CD4-positive, alpha-beta T cell treated with Interleukin-21 for 1 hour (primary cell): Measurements from ENCODE around the gene PTPRJ.

Experiments used
- DNase-seq: peaks from one replicate; pipeline ENCODE4 v3.0.0-alpha.2; 2020

Gene PTPRJ

GRCh38 chr11:48074425-48075181 lies 94.2 kb downstream of the PTPRJ start:
- no peak for DNase-seq

DNA sequence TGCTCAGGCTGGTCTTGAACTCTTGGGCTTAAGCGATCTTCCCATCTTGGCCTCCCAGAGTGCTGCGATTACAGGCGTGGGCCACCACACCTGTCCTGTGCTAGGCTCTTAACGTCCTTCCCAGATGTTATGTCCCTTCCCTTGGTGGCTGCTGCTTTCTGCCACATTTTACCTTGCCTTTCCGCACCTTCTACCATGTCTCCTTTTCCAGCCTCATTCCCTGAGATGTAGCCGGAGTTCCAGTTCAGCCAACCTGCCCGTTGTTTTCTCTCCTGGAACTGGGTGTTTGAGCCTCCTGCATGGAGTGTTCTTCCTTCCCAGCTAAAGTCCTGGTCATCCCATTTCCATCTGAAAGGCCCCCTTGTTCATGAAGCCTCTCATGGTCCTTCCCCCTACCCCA lies 95.3 kb downstream of the PTPRJ start:
- no peak for DNase-seq

GRCh38 chr11:48077251-48077650 lies 96.9 kb downstream of the PTPRJ start:
- DNase-seq = no peak

DNA sequence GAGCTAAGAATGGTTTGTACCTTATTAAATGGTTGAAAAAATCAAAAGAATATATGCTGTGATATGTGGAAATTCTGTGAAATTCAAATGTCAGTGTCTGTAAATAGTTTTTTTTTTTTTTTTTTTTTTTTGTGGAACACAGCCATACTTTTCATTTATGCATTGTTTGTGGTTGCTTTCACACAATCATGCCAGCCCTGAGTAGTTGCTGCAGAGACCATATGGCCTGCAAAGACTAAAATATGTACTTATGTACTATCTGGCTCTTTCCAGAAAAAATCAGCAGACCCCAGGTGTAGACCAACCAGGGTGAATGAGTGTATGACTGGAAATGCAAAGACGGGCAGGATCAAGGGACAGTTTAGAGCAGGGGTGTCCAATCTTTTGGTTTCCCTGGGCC lies 98.3 kb downstream of the PTPRJ start:
- no peak for DNase-seq

DNA sequence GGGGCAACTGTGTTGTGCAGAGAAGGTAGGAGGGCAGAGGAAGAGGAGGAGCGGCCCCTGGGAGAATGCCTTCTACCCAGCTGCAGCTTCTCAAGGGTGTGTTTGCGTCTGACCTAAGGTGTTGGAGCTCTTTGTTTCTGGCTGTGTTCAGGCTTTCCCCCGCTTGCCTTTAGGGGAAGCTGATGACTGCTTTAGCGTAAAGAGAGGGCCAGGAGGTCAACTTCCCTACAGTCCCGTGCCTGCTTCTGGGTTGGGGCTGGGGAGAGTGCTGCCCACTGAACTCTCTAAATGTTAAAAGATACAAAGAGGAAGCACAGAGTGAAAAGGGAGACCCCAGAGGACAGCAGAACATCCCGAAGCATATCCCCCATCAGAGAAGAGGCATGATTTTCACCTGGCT lies 99.2 kb downstream of the PTPRJ start:
- DNase-seq = no peak

GRCh38 chr11:48080301-48080861 lies 100.0 kb downstream of the PTPRJ start:
- no peak for DNase-seq

GRCh38 chr11:48081151-48082010 lies 101.0 kb downstream of the PTPRJ start:
- no peak for DNase-seq

DNA sequence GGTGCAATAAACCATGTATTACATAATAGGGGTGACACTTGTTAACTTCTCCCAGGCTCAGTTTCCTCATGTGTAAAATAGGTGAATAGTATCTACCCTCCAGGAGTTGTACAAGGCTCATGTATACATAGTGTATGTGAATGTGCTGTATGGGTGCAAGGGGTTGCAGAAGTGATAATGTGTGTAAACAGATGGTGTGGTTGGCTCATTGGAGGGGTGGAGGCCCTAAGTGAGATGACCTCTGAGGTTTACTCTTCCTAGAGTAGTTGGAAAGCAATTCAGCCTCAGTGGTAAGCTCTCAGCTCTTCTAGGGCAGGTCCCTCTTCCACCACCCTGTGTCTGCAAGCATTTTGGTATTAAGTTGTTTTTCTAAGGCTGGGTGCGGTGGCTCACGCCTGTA lies 102.4 kb downstream of the PTPRJ start:
- no peak for DNase-seq

GRCh38 chr11:48083421-48083820 lies 103.1 kb downstream of the PTPRJ start:
- DNase-seq = no peak

DNA sequence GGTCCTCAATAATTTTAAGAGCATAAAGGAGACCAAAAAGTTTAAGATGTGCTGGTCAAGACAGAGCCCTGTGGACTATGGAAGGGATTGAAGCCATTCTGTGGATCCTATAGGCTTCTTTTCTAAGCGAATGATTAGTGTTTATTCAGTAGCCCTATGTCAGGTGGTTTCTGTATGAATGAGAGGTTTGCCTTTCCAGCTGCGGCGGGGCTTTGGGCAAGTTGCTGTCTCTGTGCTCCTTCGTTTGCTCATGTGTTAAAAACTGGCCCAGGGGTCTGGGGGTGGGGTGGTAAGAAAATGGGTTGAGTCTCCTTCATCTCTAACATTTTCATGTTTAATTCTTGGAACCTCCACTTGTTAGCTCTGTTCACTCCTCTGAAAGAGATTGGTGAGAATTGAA lies 105.3 kb downstream of the PTPRJ start:
- no peak for DNase-seq

DNA sequence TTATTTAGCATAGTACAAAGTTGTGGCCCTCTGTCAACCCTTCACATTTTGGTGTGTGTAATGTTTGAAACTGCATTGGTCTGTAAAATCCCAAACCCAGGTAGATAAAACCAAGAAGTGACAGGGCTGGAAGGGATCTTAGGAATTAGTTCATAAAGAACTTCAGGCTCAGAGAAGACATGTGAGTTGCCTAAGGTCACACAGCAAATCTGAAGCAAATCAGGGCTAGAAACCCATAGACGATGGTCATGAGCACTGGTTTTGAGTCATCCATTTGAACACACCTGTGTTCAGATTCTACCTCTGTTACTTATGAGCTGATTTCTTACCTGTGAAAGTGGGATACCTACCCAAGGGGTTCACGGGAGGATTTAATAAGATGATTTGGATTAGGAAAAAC lies 107.1 kb downstream of the PTPRJ start:
- DNase-seq = no peak

DNA sequence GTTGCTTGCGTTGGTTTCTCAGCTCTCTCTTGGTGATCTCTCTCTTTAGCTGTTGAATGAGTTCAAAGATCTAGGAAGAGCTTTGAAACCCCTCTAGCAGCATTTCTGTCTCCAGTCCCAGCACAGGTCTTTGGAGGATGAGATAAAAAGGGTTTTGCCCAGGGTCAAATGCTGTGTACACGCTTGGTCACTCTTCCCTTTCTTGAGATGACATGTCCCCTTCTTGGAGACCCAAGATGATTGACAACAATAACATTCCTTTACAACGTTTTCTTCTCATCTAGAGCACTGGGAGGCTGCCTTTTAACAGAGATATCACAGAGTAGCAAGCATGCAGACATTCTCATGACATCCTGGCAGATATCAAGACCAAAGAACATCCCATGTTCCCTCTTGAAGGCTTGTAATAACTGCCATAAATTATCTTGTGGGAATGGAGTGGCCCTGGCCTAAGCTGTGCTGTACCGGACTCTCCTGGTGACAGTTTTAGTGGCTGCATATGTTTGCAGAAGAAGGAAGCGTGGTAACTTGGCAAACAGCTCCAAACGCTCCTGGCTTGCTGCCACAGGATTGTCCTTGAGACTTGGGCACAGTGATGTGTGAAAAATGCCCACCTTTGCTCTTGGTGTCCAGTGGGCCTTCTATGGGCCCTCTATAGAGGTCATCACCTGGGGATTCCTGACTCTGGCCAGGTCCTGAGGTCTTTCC lies 107.8 kb downstream of the PTPRJ start:
- no peak for DNase-seq

GRCh38 chr11:48088682-48089050 lies 108.3 kb downstream of the PTPRJ start:
- no peak for DNase-seq

- no peak for DNase-seq
Measured at GRCh38 chr11:48090174-48090573, 109.8 kb downstream of the PTPRJ start.

- DNase-seq = no peak
Measured at GRCh38 chr11:48091426-48092102, 111.2 kb downstream of the PTPRJ start.

GRCh38 chr11:48093323-48093722 lies 113.0 kb downstream of the PTPRJ start:
- DNase-seq = no peak

GRCh38 chr11:48093795-48094642 lies 113.7 kb downstream of the PTPRJ start:
- peak; percentile 13 for DNase-seq

GRCh38 chr11:48094643-48095339 lies 114.4 kb downstream of the PTPRJ start:
- DNase-seq = no peak

DNA sequence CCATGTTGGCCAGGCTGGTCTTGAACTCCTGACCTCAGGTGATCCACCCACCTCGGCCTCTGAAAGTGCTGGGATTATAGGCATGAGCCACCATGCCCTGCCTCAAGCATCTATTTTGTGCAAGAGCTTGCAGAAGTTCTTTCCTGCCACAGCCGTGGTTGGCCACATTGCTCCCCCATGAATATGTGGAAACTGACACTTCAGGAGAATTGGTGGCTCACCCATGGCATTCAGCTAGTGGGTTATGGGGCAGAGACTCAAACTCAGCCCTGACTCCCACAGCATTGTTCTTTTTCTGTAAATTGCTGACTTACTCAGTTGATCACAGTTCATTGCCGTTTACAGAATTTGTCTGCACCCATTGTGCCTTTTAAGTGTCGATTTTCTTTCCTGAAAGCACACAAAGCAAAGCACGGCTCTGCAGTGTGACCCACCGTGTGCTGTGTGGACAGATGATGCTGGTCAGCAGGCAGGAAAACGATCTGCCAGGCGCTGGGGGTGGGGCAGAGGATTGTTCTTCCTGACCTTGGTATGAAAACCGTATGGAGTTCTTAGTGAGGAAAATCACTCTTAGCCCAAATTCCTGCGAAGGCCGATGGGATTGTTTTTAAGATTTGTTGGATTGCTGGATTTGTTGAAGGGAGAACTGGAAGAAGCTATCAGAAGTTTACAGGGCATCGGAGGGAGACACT lies 115.6 kb downstream of the PTPRJ start:
- DNase-seq = no peak
